GM19025 (cell line): Measurements from ENCODE around the gene FOXN1.
A peak's percentile ranks its signal among the peaks of the same experiment; 100 is the strongest.
"Not testable (repeated sequence)": the region's sequence is repeated elsewhere in the genome, so short reads cannot be mapped to it uniquely, and the experiment has no call there.

Experiments
- ATAC-seq: cut with Tn5 transposase; IDR thresholded peaks from one replicate; pipeline ENCODE4 v1.9.1; 2021; ENCODE audit warnings: mild to moderate bottlenecking, low read depth, moderate library complexity; ENCODE audit not compliant: unreplicated experiment

FOXN1 gene, protein sequence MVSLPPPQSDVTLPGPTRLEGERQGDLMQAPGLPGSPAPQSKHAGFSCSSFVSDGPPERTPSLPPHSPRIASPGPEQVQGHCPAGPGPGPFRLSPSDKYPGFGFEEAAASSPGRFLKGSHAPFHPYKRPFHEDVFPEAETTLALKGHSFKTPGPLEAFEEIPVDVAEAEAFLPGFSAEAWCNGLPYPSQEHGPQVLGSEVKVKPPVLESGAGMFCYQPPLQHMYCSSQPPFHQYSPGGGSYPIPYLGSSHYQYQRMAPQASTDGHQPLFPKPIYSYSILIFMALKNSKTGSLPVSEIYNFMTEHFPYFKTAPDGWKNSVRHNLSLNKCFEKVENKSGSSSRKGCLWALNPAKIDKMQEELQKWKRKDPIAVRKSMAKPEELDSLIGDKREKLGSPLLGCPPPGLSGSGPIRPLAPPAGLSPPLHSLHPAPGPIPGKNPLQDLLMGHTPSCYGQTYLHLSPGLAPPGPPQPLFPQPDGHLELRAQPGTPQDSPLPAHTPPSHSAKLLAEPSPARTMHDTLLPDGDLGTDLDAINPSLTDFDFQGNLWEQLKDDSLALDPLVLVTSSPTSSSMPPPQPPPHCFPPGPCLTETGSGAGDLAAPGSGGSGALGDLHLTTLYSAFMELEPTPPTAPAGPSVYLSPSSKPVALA

GRCh38 chr17:28505986-28506665 lies at the start of gene FOXN1:
Gene FOXN1, plus strand, starts transcription at chr17:28506348. Its CDS starts 17,622 bp downstream, at chr17:28523970.
- ATAC-seq = no peak

GRCh38 chr17:28457890-28458289 lies 48.3 kb upstream of the FOXN1 start:
- ATAC-seq = no peak

GRCh38 chr17:28458881-28459280 lies 47.3 kb upstream of the FOXN1 start:
- ATAC-seq = not testable (repeated sequence)

DNA sequence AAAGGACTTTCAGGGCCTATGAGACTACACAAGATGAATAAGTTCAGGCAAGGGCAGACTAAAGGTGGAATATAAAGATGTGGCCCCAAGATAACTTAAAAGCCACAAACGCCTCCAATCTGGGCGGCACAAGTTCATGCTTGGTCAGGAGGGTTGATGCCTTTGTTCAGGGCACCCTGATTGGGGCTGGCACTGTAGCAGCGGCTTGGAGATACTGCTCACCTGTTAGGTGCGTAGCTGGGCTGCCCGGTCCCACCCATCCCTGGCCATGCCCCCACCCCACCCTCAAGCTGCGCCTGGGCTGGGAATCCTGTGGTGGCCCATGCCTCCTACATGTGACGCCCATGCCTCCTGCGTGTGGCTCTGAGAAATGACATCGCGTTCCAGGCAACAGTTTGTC lies 45.2 kb upstream of the FOXN1 start:
- ATAC-seq = no peak

DNA sequence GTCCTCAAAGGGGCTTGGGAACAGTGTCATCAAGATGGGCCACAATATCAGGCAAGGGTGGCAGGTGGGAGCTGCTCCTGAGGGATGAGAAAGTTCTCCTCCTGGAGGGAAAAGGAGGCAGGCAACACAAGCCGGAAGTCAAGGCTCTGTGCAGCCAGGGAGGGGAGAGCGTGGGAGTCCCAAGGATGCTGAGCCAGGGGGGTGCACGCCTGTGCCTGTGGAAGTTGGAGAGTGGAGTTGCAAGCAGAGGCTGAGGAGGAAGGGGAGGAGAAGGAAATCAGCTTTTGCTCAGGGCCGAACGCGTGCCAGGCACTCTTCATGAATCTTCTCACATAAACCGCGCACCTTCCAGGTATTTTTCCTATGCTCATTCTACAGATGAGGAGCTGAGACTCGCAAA lies 40.1 kb upstream of the FOXN1 start:
- ATAC-seq = no peak

DNA sequence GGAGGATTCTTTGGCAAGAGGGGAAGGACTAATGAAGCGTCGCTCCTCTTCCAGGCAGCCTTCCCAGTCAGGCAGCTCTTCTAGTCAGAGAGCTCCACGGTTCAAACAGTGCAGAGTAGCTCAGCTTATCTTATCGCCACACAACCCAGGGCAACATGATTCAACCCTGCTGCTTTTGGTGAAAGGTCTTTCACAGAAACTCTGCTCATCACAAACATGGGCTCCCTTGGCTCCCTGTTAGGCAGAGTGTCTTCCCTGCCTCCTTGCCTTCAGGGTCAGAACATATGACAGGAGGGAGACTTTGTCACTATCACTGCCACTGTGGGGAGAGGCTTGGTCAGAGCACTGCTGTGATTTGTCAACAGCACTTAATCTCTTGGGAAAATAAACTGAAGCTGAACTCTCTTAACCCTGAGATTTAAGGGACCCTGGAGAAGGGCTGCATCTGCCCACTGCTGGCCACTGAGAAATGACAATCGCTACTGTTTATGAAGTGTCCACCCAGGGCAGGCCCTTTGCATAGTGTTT lies 39.6 kb upstream of the FOXN1 start:
- ATAC-seq = no peak

DNA sequence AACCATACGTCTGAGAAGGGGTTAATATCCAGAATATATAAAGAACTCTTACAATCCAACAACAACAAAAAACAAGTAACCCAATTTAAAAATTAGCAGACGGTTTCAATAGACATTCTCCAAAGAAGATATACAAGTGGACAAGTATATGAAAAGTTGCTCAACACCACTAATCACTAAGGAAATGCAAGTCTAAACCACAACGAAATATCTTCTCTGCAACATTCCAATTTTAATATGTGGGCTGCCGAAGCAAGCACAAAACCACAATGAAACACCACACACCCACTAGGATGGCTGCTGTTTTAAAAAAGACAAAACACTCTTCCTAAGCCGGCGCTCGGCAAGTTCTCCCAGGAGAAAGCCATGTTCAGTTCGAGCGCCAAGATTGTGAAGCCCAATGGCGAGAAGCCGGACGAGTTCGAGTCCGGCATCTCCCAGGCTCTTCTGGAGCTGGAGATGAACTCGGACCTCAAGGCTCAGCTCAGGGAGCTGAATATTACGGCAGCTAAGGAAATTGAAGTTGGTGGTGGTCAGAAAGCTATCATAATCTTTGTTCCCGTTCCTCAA lies 38.6 kb upstream of the FOXN1 start:
- ATAC-seq = no peak

- not testable (repeated sequence) for ATAC-seq
Measured at GRCh38 chr17:28468033-28468735, 38.0 kb upstream of the FOXN1 start.

- peak; percentile 57 for ATAC-seq
Measured at GRCh38 chr17:28468781-28469180, 37.4 kb upstream of the FOXN1 start.

- ATAC-seq = no peak
Measured at GRCh38 chr17:28469376-28469775, 36.8 kb upstream of the FOXN1 start.

DNA sequence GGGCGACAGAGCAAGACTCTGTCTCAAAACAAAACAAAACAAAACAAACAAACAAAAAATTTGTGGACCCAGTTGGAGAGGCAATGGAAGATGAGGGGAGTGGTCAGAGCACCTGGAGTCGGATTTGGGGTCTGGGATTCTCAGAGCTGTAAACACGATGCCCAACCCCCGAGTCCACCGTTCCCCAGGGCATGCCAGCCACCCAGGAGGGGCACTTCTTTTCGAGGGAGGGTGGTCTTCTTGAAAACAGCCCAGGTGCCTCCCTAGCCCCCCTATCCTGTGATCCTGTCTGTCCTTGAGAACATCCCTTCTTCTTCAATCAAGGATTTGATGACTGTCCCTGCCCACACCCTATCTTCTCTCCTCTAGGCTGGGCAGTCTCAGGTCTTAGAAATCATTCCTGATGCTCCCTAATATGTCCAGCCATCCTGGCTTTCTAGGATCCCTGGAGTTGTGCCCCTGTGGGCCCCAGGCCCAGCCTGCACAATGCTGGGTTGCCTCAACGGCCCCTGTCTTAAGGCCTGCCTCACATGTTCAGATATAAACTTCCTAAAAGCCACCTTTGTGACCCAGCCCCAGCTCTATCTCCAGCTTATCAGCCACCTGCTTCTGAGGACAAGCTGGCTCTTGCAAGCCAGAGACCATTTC lies 35.8 kb upstream of the FOXN1 start:
- ATAC-seq = no peak

GRCh38 chr17:28470914-28471366 lies 35.2 kb upstream of the FOXN1 start:
- ATAC-seq = no peak

- no peak for ATAC-seq
Measured at GRCh38 chr17:28471531-28472342, 34.4 kb upstream of the FOXN1 start.

- ATAC-seq = no peak
Measured at GRCh38 chr17:28472871-28473497, 33.2 kb upstream of the FOXN1 start.

GRCh38 chr17:28473542-28473941 lies 32.6 kb upstream of the FOXN1 start, which contains the start of gene SLC13A2:
Gene SLC13A2, plus strand, starts transcription at chr17:28473644. Its CDS starts 69 bp downstream, at chr17:28473713.
- no peak for ATAC-seq

DNA sequence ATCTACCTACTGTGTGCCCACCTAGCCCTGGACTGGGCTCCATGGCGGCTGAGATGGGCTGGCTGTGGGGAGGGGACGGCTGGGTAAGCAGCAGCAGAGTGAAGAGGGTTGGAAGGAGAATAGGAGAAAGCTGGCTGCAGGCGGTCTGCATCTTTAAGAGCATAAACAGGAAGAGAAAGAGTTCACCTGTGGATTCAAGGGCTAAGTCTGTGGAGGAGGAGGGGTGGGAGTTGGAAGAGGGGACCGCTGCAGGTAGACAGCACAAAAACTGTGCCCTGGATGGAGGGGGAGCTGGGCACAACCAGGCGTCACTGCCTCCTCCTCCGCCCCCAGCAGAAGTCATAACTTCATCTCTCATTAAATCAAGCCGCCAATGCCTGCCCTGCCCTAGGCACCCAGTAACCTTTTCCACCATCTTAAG lies 32.0 kb upstream of the FOXN1 start:
- ATAC-seq = no peak

DNA sequence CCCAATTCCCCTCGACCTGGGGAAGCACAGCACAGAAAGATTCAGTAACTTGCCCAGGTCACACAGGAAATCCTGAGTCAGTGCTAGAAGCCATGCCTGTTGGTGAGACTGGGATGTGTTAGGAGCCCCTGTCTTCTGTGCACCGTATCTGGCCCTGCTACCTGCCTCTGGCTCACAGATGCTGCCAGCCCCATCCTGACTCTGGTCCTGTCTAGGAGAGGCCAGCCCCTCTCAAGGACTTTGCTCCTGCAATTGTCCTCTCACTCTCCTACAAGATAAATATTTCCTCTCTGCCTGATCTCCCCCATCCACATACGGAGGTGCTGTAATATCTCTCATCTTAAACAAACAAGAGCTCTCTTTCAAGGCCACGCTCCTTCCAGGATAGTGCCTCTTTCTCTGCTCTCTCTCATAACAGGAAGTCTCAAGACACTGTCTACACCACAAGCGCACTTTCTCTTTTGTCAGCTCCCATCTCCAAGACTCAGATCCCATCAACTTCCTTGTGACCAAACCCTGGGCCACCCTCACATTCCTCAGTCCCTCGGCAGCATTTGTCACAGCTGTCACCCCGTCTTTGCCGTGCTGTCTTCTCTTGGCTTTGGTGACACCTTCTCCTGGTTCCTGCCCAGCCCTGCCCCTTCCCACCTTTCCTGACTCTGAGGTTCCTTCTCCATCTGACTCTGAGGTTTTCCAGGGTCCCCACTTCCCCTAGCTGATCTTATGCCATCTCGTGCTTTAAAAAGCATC lies 30.8 kb upstream of the FOXN1 start:
- no peak for ATAC-seq
